ENCODE results near the gene MAGT1.
"Not testable (repeated sequence)": the region's sequence is repeated elsewhere in the genome, so short reads cannot be mapped to it uniquely, and the experiment has no call there.

DNA sequence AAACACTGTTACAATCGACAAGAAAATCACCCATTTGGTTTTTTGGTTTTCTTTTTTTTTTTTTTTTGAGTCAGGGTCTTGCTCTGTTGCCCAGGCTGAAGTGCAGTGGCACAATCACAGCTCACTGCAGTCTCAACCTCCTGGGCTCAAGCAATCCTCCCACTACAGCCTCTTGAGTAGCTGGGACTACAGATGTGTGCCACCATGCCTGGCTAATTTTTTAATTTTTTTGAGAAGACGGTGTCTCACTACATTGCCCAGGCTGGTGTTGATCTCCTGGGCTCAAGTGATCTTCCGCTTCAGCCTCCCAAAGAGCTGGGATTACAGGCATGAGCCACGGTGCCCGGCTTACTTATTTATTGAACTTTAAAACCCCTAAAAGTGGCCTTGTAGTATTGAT, 63.7 kb downstream of the MAGT1 start:
- not testable (repeated sequence) for TF ChIP-seq POLR2AphosphoS5 (IDR thresholded peaks at IDR 0.05); POLR2A (IDR thresholded peaks at IDR 0.05; ENCODE audit: low read depth)
- TF ChIP-seq, protein P1, sequence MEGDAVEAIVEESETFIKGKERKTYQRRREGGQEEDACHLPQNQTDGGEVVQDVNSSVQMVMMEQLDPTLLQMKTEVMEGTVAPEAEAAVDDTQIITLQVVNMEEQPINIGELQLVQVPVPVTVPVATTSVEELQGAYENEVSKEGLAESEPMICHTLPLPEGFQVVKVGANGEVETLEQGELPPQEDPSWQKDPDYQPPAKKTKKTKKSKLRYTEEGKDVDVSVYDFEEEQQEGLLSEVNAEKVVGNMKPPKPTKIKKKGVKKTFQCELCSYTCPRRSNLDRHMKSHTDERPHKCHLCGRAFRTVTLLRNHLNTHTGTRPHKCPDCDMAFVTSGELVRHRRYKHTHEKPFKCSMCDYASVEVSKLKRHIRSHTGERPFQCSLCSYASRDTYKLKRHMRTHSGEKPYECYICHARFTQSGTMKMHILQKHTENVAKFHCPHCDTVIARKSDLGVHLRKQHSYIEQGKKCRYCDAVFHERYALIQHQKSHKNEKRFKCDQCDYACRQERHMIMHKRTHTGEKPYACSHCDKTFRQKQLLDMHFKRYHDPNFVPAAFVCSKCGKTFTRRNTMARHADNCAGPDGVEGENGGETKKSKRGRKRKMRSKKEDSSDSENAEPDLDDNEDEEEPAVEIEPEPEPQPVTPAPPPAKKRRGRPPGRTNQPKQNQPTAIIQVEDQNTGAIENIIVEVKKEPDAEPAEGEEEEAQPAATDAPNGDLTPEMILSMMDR (IDR thresholded peaks at IDR 0.05), result not testable (repeated sequence)

Data from esophagus muscularis mucosa (tissue), 3 donors.